IPS DF 6.9 (cell line): ENCODE data around the gene SHMT2.

Experiments used
- DNase-seq: peaks from one replicate; pipeline ENCODE4 v3.0.0-alpha.2; 2013; ENCODE audit warnings: low read depth, low spot score
- H3K27ac ChIP-seq: one replicate; pipeline ENCODE4 v1.5.1; 2013; ENCODE audit warnings: low read length, control low read depth
- H3K27me3 ChIP-seq: 2 replicates; pipeline ENCODE4 v1.6.1; 2013; ENCODE audit warnings: mild to moderate bottlenecking, low read length; ENCODE audit not compliant: control insufficient read depth, insufficient read depth
- H3K36me3 ChIP-seq: 2 replicates; pipeline ENCODE4 v1.6.1; 2013; ENCODE audit warnings: low read length; ENCODE audit not compliant: control insufficient read depth, insufficient read depth
- H3K4me1 ChIP-seq: 2 replicates; pipeline ENCODE4 v1.6.1; 2013; ENCODE audit warnings: low read length; ENCODE audit not compliant: control insufficient read depth, insufficient read depth
- H3K4me3 ChIP-seq: 2 replicates; pipeline ENCODE4 v1.5.1; 2013; ENCODE audit warnings: mild to moderate bottlenecking, low read length
- H3K9me3 ChIP-seq: 2 replicates; pipeline ENCODE4 v1.6.1; 2013; ENCODE audit warnings: low read length, inconsistent platforms; ENCODE audit not compliant: control insufficient read depth, insufficient read depth
- WGBS: extraction: QIAGEN DNeasy Blood & Tissue Kit; methylation state at CpG from one replicate; pipeline ENCODE4 v1.1.7; 2013; ENCODE audit warnings: mixed read lengths, missing lambda C conversion rate; ENCODE audit not compliant: insufficient read length, insufficient coverage; 5-methylcytosine and 5-hydroxymethylcytosine counted together

The SHMT2 gene

DNA sequence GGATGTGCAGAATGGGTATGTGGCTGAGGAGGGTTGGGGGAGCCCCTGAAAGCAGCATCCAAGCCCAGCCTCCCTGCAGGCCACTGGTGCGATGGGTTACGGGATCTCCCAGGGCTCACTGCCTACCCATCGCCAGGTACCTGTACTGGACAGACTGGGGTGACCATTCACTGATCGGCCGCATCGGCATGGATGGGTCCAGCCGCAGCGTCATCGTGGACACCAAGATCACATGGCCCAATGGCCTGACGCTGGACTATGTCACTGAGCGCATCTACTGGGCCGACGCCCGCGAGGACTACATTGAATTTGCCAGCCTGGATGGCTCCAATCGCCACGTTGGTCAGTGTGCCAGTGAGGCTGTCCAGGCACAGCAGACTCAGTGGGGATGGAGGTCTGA is 31.2 kb upstream of the SHMT2 start:
- Histone ChIP-seq H3K27me3 (no peaks in the 10 kb centered on the region), H3K9me3 (no peaks in the 10 kb centered on the region), H3K4me3 (no peak overlapping the region), H3K4me1 (no peaks in the 10 kb centered on the region), H3K36me3 (peaks cover 91% of the 10 kb centered on the region), H3K27ac (no peak overlapping the region)
- WGBS, result no CpG with 5 or more reads among the region's 17 CpGs
- DNase-seq, result no peak

DNA sequence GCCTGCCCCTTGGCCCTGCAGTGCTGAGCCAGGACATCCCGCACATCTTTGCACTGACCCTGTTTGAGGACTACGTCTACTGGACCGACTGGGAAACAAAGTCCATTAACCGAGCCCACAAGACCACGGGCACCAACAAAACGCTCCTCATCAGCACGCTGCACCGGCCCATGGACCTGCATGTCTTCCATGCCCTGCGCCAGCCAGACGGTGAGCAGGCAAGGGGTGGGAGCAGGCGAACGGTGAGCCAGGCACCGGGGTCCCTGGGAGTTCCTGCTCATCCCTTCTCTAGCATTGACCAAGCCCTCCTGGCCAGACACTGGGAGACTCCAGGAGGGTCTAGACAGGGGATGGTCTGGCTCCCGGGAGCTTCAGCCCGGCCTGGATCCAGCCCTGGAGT is 30.3 kb upstream of the SHMT2 start:
- no peak overlapping the region for H3K4me3 ChIP-seq
- H3K36me3 ChIP-seq, result peaks cover 89% of the 10 kb centered on the region
- no peaks in the 10 kb centered on the region for H3K27me3 ChIP-seq
- no peaks in the 10 kb centered on the region for H3K4me1 ChIP-seq
- no peaks in the 10 kb centered on the region for H3K9me3 ChIP-seq
- WGBS, result no CpG with 5 or more reads among the region's 15 CpGs
- no peak for DNase-seq
- H3K27ac ChIP-seq, result no peak overlapping the region

DNA sequence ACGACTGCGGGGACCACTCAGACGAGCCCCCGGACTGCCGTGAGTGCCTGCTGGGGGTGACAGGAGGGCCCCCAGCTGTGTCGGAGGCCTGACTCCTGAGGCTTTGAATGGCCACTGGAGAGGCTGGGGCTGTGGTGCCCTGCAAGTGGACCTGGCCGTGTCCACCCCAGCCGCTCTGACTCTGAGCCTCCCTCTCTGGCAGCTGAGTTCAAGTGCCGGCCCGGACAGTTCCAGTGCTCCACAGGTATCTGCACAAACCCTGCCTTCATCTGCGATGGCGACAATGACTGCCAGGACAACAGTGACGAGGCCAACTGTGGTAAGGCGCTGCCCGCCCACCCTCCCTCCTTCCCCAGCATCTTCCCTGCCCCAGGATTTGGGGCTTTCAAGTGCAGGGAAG is 29.0 kb upstream of the SHMT2 start:
- Histone ChIP-seq H3K36me3 (peaks cover 89% of the 10 kb centered on the region), H3K4me1 (no peaks in the 10 kb centered on the region), H3K27ac (no peak overlapping the region), H3K27me3 (no peaks in the 10 kb centered on the region), H3K9me3 (no peaks in the 10 kb centered on the region), H3K4me3 (no peak overlapping the region)
- no CpG with 5 or more reads among the region's 15 CpGs for WGBS
- DNase-seq, result no peak

DNA sequence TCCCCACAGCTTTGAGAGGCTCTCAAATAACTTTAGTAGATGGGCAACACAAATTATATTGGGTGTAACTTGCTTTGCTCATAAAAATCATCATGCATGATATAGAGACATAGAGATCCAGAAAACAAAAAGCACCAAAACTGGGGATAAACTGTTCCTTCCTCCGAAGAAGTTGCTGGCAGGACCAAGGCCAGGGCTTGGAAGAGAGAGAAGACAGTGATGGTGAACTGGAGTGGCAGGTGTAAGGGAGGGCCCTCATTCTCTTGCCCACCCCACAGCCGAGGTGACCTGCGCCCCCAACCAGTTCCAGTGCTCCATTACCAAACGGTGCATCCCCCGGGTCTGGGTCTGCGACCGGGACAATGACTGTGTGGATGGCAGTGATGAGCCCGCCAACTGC is 28.3 kb upstream of the SHMT2 start:
- no peak overlapping the region for H3K27ac ChIP-seq
- H3K36me3 ChIP-seq, result peaks cover 89% of the 10 kb centered on the region
- no peaks in the 10 kb centered on the region for H3K27me3 ChIP-seq
- no peaks in the 10 kb centered on the region for H3K9me3 ChIP-seq
- WGBS, result no CpG with 5 or more reads among the region's 8 CpGs
- DNase-seq, result no peak
- H3K4me3 ChIP-seq, result no peak overlapping the region
- no peaks in the 10 kb centered on the region for H3K4me1 ChIP-seq

DNA sequence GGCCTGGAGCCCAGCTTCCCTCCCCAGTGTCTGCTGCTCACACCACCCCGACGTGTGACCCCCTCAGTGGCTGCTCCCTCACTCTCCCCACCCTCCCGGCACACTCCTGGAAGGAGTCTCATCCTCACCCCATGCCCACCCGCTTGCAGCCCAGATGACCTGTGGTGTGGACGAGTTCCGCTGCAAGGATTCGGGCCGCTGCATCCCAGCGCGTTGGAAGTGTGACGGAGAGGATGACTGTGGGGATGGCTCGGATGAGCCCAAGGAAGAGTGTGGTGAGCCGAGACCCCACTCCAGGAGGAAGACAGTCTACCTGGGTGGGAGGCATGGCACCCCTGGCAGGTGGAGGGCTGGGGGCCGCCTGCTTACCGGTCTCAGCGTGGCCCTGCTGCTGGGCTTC is 27.9 kb upstream of the SHMT2 start:
- Histone ChIP-seq H3K27me3 (no peaks in the 10 kb centered on the region), H3K9me3 (no peaks in the 10 kb centered on the region), H3K36me3 (peaks cover 91% of the 10 kb centered on the region), H3K27ac (no peak overlapping the region), H3K4me3 (no peak overlapping the region), H3K4me1 (no peaks in the 10 kb centered on the region)
- no peak for DNase-seq
- no CpG with 5 or more reads among the region's 16 CpGs for WGBS

DNA sequence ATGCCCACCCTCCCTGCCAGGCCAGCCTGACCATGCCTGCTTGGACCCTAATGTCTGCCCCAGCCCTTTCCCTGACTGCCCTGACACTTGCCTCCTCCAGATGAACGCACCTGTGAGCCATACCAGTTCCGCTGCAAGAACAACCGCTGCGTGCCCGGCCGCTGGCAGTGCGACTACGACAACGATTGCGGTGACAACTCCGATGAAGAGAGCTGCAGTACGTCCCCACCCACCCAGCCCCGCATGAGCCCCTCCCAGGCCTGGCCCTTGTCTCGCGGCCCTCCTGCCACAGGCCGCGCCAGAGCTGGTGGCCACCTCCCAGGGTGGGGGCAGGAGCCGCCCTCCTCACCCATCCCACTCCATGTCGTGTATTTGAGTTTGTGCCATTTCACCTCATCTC is 27.2 kb upstream of the SHMT2 start:
- peaks cover 84% of the 10 kb centered on the region for H3K36me3 ChIP-seq
- H3K27me3 ChIP-seq, result no peaks in the 10 kb centered on the region
- WGBS, result no CpG with 5 or more reads among the region's 19 CpGs

DNA sequence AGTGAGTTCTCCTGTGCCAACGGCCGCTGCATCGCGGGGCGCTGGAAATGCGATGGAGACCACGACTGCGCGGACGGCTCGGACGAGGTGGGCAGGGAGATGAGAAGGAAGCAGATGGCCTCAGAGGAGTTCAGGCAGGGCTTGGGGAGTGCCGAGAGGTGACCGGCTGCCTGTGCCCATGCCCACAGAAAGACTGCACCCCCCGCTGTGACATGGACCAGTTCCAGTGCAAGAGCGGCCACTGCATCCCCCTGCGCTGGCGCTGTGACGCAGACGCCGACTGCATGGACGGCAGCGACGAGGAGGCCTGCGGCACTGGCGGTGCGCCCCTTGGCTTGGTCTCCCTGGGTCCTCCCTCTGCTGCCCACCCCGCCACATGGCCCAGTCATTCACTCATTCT is 26.3 kb upstream of the SHMT2 start:
- H3K9me3 ChIP-seq, result no peaks in the 10 kb centered on the region
- H3K27me3 ChIP-seq, result no peaks in the 10 kb centered on the region
- no CpG with 5 or more reads among the region's 28 CpGs for WGBS
- no peak overlapping the region for H3K4me3 ChIP-seq
- DNase-seq, result no peak
- no peaks in the 10 kb centered on the region for H3K4me1 ChIP-seq
- peaks cover 75% of the 10 kb centered on the region for H3K36me3 ChIP-seq
- H3K27ac ChIP-seq, result no peak overlapping the region

More for the DNA sequence above, 27.2 kb upstream of the SHMT2 start:
- H3K27ac ChIP-seq, result no peak overlapping the region
- no peaks in the 10 kb centered on the region for H3K4me1 ChIP-seq
- no peaks in the 10 kb centered on the region for H3K9me3 ChIP-seq
- DNase-seq, result no peak
- H3K4me3 ChIP-seq, result no peak overlapping the region

DNA sequence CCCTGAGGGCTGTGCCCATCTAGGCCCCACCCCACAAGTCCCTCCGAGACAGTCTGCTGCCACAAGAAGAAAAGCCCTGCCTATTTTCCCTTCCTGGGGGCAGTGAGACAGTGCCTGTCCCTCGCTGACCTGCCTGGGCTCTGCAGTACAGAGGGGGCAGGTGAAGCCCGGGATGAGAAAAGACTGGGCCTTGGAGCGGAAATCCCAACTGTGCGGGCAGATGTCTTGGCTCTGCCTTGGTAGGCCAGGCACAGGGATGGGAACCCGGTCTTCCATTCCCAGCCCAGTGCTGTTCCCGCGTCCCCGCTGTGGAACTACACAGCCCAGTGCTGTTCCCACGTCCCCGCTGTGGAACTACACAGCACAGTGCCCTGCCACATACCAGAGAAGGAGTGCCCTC is 25.7 kb upstream of the SHMT2 start:
- H3K27ac ChIP-seq, result no peak overlapping the region
- no peaks in the 10 kb centered on the region for H3K4me1 ChIP-seq
- H3K9me3 ChIP-seq, result no peaks in the 10 kb centered on the region
- H3K36me3 ChIP-seq, result peaks cover 74% of the 10 kb centered on the region
- no CpG with 5 or more reads among the region's 11 CpGs for WGBS
- H3K27me3 ChIP-seq, result no peaks in the 10 kb centered on the region
- H3K4me3 ChIP-seq, result no peak overlapping the region
- no peak for DNase-seq

DNA sequence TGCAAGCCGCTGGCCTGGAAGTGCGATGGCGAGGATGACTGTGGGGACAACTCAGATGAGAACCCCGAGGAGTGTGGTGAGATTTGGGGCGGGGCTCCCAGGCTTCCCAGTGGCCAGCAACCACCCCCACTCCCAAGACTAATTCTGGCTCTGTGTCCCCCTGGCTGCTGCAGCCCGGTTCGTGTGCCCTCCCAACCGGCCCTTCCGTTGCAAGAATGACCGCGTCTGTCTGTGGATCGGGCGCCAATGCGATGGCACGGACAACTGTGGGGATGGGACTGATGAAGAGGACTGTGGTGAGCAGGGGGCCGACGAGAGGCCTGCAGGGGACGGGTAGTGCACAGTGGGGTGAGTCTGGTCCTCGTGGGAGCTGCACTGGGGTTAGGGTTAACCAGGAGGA is 25.1 kb upstream of the SHMT2 start:
- Histone ChIP-seq H3K9me3 (no peaks in the 10 kb centered on the region), H3K36me3 (peaks cover 71% of the 10 kb centered on the region), H3K27me3 (no peaks in the 10 kb centered on the region), H3K4me1 (no peaks in the 10 kb centered on the region), H3K27ac (no peak overlapping the region), H3K4me3 (no peak overlapping the region)
- DNase-seq, result no peak
- WGBS, result no CpG with 5 or more reads among the region's 19 CpGs

DNA sequence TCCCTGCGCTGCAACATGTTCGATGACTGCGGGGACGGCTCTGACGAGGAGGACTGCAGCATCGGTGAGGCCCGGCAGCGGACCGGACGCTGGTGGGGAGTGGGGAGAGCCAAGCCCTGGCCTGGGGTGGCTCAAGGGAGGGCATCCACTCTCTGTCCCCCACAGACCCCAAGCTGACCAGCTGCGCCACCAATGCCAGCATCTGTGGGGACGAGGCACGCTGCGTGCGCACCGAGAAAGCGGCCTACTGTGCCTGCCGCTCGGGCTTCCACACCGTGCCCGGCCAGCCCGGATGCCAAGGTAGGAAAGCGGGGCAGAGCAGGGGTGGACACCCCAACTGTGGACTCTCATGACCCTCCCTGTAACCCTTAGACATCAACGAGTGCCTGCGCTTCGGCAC is 24.3 kb upstream of the SHMT2 start:
- no peaks in the 10 kb centered on the region for H3K27me3 ChIP-seq
- H3K4me3 ChIP-seq, result no peak overlapping the region
- peaks cover 73% of the 10 kb centered on the region for H3K36me3 ChIP-seq
- no peak overlapping the region for H3K27ac ChIP-seq
- no peaks in the 10 kb centered on the region for H3K4me1 ChIP-seq
- DNase-seq, result no peak
- no peaks in the 10 kb centered on the region for H3K9me3 ChIP-seq
- WGBS, result no CpG with 5 or more reads among the region's 26 CpGs

DNA sequence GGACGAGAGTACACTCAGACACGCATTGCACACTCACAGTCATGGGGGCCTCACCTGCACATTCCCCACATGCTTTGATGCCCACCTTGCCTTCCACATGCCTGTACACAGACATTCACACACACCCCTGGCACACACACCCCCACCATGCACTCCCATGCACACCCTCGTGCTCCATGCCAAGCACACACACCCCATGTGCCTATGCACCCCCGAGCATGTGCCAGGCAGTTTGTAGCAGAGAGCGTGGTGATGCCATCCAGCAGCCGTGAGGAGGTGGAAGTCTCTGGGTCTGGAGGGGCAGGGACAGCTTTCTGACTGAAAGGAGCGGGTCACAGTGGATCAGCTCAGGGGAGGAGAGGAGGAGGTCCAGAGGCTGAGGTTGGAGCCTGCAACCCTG is 23.6 kb upstream of the SHMT2 start:
- Histone ChIP-seq H3K4me1 (no peaks in the 10 kb centered on the region), H3K27ac (no peak overlapping the region), H3K9me3 (no peaks in the 10 kb centered on the region), H3K4me3 (no peak overlapping the region), H3K27me3 (no peaks in the 10 kb centered on the region), H3K36me3 (peaks cover 77% of the 10 kb centered on the region)
- DNase-seq, result no peak
- WGBS, result no CpG with 5 or more reads among the region's 7 CpGs
